Stimulated activated CD8-positive, alpha-beta memory T cell treated with anti-CD3 and anti-CD28 coated beads, Interleukin-7, amount 100 ng/mL, for 24 hours (primary cell): ENCODE data around the gene NFATC2.

Experiments
- DNase-seq: peaks from one replicate; pipeline ENCODE4 v3.0.0-alpha.2; 2020; ENCODE audit warnings: low read depth

NFATC2 gene

DNA sequence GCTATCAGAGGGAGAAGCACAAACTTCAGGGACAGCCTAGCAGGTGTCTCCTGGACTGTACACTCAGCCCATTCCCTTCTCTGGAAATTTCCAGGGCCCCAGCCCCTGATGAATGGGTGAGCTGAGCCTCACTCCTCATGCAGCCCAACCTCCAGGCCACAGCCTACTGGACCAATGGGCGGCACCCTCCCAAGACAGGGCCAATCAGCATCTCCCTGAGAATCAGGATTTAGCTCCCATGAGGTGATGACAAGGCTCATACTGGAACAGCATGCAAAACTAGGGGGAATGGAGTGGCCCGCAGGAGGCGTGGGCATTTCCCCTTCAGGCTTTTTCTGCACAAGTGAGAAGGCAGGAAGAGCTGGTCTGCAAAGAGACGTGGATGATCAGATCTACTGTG lies 29.0 kb downstream of the NFATC2 start:
- DNase-seq = no peak

DNA sequence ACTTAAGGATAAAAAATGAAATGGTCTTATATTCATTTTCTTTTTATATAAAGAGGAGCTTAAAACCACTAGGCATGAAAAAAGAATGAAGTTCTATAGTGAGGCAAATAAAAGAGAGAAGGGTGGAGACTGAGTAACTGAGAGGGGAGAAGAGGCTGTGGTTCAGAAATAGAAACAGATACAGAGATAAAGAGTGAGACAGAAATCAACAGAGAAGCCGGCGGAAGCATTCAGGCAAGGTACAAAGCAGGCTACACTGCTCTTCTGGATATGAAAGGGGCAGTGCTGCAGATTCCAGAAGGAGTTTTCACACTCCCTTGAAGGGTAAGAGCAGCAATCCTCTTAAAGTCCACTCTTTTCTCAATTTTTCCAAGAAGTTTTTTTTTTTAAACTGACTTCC lies 29.9 kb downstream of the NFATC2 start:
- no peak for DNase-seq

DNA sequence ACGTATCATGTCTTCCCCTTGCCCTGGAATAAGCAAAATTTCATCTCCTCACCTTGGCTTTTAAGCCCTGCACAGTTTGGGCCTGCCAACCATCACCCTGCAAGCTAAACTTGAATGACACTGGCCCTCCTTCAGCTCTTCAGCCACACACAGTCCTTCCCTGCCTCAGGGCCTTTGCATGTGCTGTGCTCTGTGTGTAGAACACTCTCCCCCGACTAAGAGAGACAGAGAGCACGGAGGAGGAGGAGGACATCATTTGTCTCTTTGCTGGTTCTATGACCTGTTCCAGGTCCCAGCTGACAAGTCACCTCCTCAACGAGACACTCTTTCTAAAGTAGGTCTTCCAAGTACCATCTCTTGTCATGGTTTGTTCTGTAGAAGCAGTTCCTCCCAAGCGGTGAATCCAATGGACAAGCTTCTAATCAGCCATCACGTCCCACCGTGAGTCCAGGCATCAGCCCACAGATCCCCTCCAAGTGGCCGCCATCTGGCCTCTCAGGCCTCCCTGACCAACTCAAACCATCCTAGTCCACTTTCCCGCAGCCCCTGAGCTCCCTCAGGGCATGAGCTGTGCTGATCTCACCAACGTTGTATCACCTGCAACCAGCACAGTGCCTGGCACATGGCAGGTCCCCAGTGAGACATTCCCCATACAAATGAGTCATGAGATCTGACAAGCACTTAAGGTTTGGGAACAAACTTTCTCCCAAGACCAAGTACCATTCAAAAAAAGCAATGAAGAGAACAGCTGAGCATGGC lies 30.5 kb downstream of the NFATC2 start:
- no peak for DNase-seq

DNA sequence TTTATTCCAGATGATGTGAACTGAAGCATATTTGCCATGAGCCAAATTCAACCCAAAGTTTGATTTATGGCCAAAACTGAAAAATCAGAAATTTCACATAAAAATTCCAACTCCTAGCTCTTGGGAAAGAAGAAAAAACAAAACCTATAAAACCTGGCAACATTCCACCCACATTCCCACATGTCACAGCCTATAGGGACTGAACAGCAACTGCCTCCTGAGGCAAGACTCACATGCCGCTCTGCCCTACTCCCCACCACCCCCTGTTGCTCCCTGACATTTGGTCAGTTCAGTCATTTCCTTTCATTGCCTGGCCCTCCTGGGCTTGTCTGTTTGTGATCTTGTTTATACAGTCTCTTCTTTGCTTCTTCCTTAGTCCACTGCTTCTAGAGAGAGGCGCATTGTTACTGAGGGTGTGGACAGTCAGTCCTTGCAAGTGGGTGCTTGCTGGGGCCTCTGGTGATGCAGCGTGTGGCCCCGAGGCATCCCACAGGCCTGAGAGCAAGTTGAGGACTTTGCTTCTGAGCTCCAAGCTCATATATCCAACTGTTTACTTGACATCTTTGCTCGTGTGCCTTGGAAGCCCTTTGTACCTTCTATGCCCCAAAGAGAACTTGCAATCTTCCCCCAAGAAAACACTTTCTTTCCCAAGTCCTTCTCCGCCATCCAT lies 31.4 kb downstream of the NFATC2 start:
- DNase-seq = no peak

DNA sequence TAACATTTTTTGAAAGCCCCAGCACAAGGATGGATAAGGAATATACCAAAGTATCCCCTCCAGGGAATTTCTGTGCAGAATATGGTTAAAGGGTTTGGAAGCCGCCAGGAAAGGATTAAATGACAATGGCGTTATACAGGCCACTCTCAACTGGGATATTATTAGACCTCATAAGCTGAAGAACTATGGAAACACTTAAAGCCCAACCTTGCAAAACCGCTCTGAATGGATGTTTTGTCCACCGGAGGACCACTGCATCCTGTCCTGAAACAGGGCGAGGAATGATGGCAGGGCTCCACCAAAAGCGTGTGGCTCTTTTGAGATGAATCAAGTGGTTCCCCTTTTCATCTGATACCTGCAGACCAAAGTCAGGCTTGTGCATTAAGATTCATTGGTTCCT lies 32.4 kb downstream of the NFATC2 start:
- no peak for DNase-seq

DNA sequence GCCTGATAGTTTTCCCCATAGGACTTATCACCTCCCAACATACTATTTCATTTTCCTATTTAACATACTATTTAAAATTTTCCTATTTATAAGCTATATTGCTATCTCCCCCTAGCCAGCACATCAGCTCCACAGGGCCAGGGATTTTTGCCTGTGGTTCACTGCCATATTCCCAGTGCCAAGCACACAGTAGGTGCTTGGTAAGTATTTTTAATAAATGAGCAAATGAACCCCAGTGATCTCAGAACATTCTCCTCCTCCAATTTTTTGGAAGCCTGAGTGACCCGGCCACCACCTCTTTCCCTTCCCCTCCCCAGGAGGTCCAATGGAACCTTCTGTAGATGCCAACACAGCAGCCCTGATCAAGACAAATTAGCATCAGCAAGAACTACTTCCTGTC lies 33.3 kb downstream of the NFATC2 start:
- DNase-seq = no peak

DNA sequence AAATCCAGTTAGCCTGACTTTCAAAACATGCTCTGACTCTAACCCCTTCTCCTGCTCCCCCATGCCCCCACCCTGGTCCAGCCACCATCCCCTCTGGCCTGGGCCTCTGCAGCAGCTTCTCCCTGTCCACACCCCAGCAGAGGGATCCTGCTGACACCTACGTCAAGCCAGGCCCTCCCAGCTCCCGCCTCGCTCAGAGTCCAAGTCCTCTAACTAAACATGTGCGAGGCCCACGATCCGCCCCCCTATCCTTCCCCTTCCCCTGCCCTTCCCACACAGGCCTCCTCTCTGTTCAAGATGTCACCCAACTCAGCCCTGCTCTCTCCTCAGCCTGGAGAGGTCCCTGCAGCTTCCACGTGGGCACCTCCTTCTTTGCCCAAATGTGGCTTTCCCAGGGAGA lies 33.7 kb downstream of the NFATC2 start:
- DNase-seq = no peak

DNA sequence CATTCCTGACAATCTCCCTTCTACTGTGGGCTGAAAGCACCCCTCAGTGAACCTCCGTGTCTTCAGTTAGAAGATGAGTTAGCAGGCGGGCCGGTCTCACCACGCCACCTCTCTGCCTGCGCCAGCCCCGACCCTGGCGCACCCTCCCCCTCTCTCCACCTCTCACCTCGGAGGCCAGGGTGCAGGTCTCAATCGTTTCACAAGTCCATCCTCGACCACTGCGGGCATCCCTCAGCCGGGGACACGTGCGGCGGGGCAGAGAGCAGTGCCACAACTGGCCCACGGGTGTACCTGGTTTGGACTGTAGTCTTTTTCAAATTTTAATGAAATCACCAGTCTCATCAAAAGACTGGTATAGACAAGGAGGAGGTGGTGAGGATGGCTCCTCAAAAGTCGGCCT lies 34.4 kb downstream of the NFATC2 start:
- no peak for DNase-seq

DNA sequence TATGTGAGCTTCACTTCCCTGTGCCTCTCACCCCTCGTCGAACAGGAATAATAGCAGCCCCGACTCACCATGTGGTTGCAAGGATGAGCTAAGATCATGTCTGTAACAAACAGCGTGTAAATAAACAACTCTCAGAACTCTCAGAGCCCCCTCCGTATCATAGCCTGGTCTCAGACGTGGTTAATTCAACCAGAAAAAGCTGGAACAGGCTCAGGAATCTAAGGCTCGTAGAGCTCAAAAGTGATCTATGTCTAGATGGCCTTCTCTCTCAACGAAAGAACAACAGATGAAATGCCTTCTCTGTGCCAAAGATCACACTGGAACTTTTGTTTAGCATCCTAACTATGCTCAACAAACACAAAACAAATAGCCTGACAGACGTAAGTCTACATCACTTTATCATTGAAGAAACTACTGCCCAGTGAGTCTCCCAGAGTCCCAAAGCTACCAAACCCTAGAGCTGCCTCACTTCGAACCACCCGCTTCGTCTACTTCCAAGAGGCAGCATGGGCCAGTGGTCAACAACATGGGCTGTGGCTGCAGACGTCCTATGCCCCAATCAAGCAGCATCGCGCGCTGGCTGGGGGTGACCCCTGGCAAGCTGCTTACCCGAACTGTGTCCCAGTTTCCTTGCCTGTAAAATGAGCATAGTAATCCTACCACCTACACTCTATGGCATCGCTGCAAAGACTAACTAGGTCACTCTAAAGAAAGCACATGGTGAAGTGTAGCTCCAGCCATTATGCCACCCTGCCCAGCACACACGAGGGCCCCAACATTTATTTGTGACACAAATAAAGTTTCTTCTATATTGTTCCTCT lies 35.1 kb downstream of the NFATC2 start:
- no peak for DNase-seq

DNA sequence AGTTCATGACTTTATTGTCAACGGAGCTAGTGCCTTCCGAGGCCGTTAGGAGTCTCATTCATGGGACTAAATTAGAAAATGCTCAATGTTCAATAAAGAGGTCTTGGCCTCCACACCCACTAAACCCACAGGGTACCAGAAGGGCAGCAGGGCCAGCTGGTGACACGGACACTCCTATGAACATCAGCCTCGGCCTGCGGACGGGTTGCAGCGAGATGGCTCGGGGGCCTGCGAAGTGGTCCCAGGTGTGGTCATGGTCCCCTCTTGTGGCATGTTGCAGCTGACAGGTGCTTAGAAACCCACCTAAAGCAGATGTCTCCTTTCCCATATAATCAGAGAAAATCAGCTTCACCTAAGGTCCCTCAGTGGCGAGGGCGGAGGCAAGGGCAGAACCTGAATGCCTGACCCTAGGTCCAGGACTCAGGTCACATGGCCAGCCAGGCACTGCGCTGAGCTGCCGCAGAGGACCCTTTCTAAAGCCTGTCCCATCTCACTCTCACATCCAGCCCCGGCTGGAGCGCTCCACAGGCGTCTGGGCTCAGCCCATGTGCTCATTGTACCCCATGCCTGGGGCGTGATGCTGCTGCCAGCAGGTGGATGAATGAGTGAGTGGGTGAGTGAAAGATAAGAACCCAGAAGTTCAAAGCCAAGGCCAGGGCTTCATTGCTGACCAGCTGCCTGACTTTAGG lies 35.8 kb downstream of the NFATC2 start:
- DNase-seq = no peak

DNA sequence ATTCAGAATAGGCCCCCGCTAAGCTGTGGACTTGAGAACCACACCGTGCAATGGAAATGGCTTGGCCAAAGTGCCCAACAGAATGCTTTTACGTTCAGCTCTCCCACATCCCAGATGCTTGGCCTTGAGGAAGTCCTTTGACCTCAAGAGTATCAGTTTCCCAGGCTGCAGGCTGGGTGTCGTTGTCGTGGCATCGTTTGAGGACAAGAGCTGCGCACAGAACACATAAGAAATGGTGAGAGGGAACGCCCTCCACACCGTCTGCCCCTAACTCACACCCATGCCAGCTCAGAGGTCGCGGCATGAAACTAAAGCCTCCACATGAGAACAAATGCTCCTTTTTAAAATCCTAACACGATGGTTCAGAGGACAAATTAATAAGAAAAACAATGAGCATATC lies 37.0 kb downstream of the NFATC2 start:
- DNase-seq = no peak

DNA sequence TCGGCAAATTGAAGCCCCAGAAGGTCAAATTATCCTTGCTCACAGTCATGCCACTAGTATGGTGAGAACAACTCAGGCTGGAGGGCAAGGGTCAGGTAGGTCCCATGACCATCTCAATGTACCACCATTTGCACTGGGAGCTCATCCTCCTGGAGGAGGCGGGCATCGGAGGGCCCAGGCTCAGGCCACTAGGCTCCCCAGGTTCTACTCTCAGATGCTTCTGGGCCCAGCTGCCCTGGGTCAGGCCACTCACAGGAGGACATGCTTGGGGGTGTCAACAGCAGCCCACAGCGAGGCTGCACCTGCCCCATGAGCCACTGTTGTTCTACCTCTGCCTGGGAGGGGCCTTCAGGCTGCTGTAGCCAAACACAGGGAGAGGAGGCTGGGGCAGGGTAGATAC lies 39.1 kb downstream of the NFATC2 start:
- DNase-seq = no peak

DNA sequence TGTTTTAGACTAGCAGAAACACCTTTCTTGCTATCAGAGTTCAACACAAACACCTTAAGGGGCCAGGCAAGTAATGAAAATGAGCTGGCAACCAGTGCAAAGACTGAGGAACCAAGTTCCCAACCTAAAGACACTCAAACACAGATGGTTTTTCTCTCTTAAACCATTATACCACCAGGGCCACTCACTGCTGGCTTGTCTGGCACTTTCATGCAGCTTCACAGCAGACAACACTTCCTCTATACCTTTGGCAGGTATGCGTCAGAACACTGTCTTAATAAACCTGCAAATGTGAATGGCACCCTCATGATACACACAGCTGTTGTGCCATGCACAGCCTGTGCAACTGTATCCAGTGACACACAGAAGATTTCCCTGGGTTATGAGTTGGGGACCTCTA lies 41.6 kb downstream of the NFATC2 start:
- DNase-seq = no peak

DNA sequence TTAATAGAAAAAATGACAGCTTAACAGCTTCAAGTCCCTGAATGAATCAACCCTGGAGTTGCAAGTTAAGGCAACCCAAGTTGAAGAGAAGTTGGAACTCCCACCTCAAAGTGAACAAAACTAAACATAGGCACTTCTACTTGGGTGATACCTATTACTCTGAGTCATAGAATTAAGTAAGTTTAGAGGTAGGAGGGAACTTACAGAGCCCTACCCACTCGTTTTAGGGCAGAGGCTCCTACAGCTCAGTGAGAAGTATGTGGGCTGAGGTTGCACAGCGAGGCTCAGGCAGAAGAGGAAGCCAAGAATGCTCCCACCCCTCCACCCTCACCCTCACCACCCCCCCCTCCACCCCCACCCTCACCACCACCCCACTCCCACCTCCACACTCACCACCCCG lies 42.2 kb downstream of the NFATC2 start:
- DNase-seq = no peak

DNA sequence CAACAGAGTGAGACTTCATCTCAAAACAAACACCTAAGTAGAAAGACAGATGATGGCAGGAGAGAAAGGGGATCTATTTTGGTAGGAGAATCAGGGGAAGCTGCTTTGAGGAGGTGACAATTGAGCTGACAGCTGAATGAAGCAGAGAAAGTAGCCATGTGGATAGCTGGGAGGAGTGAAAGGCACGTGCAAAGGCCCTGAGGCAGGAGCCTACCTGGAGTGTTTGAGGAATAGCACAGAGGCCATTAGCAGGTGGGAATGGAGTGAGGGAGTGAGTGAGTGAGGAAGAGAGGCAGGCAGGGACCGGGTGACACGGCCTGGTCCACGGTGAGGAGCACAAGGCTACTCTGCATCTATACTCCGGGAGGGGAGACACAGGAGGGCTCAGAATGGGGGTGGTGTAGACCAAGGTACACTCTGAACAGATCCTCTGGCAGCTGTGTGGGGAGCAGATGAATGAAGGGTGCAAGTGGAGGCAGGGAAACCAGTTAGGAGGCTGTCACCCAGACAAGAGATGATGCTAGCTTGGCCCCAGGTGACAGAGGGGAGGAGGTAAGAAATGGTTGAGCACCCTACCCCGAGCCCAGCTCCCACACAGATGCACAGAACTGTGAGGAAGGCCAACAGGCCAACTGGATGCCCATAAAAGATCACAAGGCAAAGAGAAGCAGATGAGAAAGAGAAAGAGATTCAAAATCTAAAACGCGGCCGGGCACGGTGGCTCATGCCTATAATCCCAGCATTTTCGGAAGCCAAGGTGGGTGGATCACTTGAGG lies 43.6 kb downstream of the NFATC2 start:
- no peak for DNase-seq

DNA sequence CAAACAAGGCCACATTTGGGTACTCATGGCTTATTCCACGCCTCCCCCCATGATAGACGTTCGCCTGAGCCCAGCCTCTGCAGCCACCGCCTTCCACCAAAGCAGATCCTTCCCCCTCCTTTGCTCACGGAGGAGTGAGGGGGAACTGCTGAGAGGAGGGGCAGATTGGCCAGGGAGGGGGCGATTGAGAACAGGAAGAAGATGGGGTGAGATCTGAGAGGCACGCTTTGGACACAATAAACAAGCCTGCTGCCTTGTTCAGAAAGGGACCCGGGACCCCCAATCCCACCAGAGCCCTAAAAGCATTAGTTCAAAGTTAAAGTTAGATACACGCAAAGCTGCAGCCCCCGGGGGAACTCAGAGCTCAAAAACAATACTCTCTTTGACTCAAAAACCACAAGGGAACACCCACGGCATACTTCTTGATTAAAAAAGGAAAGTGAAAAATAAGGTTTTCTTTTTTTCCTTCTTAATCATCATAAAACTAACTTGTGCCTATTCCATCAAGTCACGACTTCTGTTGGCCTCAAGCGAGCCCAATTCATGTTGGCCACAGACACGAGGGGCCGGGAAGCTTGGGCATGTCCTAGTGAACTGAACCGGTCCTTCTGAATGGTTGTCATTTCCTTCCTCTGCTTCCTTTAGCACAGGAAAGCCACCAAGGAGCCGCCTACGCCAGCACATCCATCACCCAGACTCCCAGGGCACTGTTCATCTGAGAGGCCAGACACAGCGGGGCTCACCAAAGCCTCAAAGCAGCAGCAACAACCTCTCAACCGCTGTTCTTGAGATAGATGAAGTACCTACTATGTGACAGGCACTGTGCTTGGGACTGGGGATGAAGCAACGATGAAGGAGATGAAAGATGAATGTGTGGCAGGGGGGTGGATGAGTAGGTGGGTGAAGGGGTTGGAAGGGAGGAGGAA lies 44.7 kb downstream of the NFATC2 start:
- DNase-seq = no peak

DNA sequence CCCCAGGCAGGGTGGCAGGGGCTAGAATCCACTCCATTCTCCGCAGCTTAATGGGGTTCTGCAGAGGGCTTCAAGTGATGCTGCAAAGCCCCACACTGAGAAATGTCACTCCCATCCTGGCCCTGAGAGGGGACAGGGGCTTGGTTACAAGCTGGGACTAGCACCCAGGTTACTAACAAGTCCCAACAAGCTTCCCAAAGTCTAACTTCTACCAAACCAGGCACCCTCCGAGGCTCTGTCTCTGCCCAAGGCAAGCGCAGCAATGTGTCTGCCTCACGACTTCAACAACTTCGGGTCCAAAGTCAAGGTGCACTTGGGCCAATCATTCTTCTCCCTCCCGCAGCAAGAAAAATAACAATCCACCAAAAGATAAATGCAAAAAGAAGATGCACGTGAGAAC lies 45.6 kb downstream of the NFATC2 start:
- no peak for DNase-seq

DNA sequence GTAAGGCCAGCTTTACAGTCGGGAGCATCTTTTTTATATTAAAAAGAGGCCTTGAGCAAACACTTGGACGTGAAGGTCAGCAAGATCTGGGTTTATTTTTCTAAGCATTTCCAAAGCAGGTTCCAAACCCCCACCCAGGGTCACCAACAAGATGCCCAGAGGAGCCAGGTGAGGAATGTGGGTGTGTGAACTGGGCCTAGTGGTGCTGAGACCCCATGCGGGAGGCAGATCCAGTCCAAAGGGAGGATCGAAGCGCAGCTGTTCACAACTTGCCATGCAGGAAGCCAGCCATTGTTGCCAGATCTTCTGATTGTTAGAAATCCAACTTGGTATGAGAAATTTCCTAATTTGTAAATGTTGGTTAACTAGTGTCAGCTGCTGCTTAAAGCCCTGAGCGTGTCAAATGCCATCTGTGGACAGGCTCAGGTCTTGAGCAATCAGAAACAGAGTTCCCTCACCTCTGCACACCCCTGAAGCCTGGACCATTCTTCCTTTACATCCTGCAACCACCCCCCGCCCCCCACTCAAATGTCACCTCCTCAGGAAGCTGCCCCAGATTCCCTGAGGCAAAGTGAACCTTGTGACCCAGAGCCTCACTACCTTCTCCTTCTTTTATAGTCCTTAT lies 46.5 kb downstream of the NFATC2 start:
- DNase-seq = no peak

DNA sequence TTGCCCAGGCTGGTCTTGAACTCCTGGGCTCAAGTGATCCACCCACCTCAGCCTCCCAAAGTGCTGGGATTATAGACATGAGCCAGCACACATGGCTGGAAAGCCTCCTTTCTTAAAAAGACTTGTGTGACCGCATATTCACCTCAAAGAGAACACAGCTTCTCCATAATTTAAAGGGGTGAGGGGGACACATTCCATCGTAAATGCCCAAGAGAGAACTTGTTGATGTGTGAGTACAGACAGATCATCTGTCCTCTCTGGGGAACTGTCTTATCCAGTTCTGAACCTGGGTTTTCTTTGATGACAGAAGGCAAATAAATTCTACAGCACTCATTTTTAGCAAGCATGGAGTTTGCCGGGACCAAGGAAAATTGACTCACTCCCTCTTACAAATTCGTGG lies 47.2 kb downstream of the NFATC2 start:
- no peak for DNase-seq
